HepG2 (cell line): Measurements from ENCODE around the gene ZNF3. TPM values are rescaled to one million over a fixed set of nuclear protein-coding genes. Genes with fewer than 3 reads are reported as not detected.

Experiments used
- ATAC-seq: fragments of 200-7000 bp; cut with Tn5 transposase; 3 replicates; pipeline ENCODE4 v1.9.1; 2020; ENCODE audit warnings: mild to moderate bottlenecking, moderate library complexity
- BruUV-seq: library from RNA; stranded (reverse); fragments of 400-500 nt; replicated peaks from 2 replicates; lab custom pipeline; 2021; lab: Mats Ljungman, UMichigan
- CTCF ChIA-PET: fragments of 300-600 bp; formaldehyde crosslinking; extraction: SDS; loops from one replicate; lab custom pipeline; 2021; ENCODE audit warnings: low total read pairs, inconsistent platforms, low intra/inter-chr PET ratio; lab: Yijun Ruan, JAX
- POLR2A ChIA-PET: fragments of 350-600 bp; sonication (Branson Sonifier 250); formaldehyde crosslinking; loops from one replicate; lab custom pipeline; 2020; ENCODE audit warnings: antibody characterized with exemption, inconsistent platforms; lab: Yijun Ruan, JAX
- DNase-seq: peaks from one replicate; pipeline ENCODE4 v3.0.0-alpha.2; 2015; ENCODE audit warnings: low spot score
- FAIRE-seq: peaks from 3 replicates; lab custom pipeline; 2011; peaks lifted over from hg19 to GRCh38; lab: Jason Lieb, UNC
- H2AFZ ChIP-seq: one replicate; pipeline ENCODE4 v1.6.1; 2011; ENCODE audit warnings: low read length, inconsistent platforms
- H3K27ac ChIP-seq: fragments of 300-600 bp; 3 replicates; pipeline ENCODE4 v1.8.0; 2011; ENCODE audit warnings: mixed run types, mild to moderate bottlenecking, mixed read lengths, low read length, inconsistent platforms; ENCODE audit not compliant: insufficient read depth; ENCODE audit errors: extremely low read length
- H3K27me3 ChIP-seq, 2 experiments: fragments of 200-600 bp in 1 of 2; 2 replicates in 1 of 2; 3 replicates in 1 of 2; pipeline versions ENCODE4 v1.6.0 to v1.8.0; 2011; ENCODE audit warnings: low read length in 2 of 2, mild to moderate bottlenecking in 2 of 2, moderate library complexity in 2 of 2, inconsistent platforms in 1 of 2; ENCODE audit not compliant: insufficient read depth in 2 of 2, control insufficient read depth in 1 of 2
- H3K36me3 ChIP-seq, 2 experiments: fragments of 200-600 bp in 1 of 2; replicated peaks in 1 of 2; 2 replicates in 1 of 2; 3 replicates in 1 of 2; pipeline versions ENCODE4 v1.5.1 to v1.8.0; 2011; ENCODE audit warnings: low read length in 2 of 2, inconsistent platforms in 1 of 2; ENCODE audit not compliant: insufficient read depth in 2 of 2, control insufficient read depth in 1 of 2
- H3K4me1 ChIP-seq: 2 replicates; pipeline ENCODE4 v1.5.1; 2012; ENCODE audit warnings: low read length, inconsistent platforms; ENCODE audit not compliant: insufficient read depth
- H3K4me2 ChIP-seq: 2 replicates; pipeline ENCODE4 v1.6.0; 2011; ENCODE audit warnings: low read depth, low read length, inconsistent platforms
- H3K4me3 ChIP-seq, 3 experiments: fragments of 200-600 bp in 1 of 3; sonication (generic), shearing (Covaris generic) in 1 of 3; replicated peaks in 1 of 3; 2 replicates each; pipeline ENCODE4 v1.5.1; 2011 to 2016; ENCODE audit warnings: low read length in 3 of 3, inconsistent platforms in 2 of 3, low read depth in 2 of 3, mild to moderate bottlenecking in 2 of 3, control low read depth in 1 of 3, mixed read lengths in 1 of 3; ENCODE audit not compliant: insufficient read depth in 1 of 3
- H3K79me2 ChIP-seq: one replicate; pipeline ENCODE4 v1.6.1; 2011; ENCODE audit warnings: low read length, inconsistent platforms; ENCODE audit not compliant: insufficient read depth
- H3K9ac ChIP-seq: 2 replicates; pipeline ENCODE4 v1.6.0; 2011; ENCODE audit warnings: mild to moderate bottlenecking, low read depth, low read length, inconsistent platforms; ENCODE audit not compliant: insufficient read depth
- H3K9me3 ChIP-seq: 2 replicates; pipeline ENCODE4 v1.5.1; 2012; ENCODE audit warnings: mild to moderate bottlenecking, low read length
- H4K20me1 ChIP-seq: 2 replicates; pipeline ENCODE4 v1.6.0; 2011; ENCODE audit warnings: inconsistent platforms, mild to moderate bottlenecking, low read length, moderate library complexity; ENCODE audit not compliant: insufficient read depth
- FOSL2 ChIP-seq: sonication (generic); formaldehyde crosslinking; IDR thresholded peaks from 2 replicates; pipeline ENCODE4 v1.4.0; 2020; ENCODE audit warnings: missing genetic modification reagents
- HNRNPH1 ChIP-seq: fragments of 200-400 bp; formaldehyde crosslinking; optimal IDR thresholded peaks from 2 replicates; pipeline ENCODE3; 2017; ENCODE audit warnings: mild to moderate bottlenecking, low read depth, low read length
- HOXA7 ChIP-seq: sonication (generic); formaldehyde crosslinking; IDR thresholded peaks from 2 replicates; pipeline ENCODE4 v1.8.1; 2022; ENCODE audit warnings: mild to moderate bottlenecking, missing genetic modification reagents, moderate library complexity
- TARDBP ChIP-seq: sonication (generic); formaldehyde crosslinking; IDR thresholded peaks from 2 replicates; pipeline ENCODE4 v1.8.0; 2022; ENCODE audit warnings: mild to moderate bottlenecking, missing genetic modification reagents
- TOPORS ChIP-seq: sonication (generic); formaldehyde crosslinking; IDR thresholded peaks from 2 replicates; pipeline ENCODE4 v1.8.0; 2023; ENCODE audit warnings: mild to moderate bottlenecking, missing genetic modification reagents
- ZNF225 ChIP-seq: sonication (generic); formaldehyde crosslinking; IDR thresholded peaks from 2 replicates; pipeline ENCODE4 v1.4.0; 2020; ENCODE audit warnings: mild to moderate bottlenecking, missing genetic modification reagents
- ZNF264 ChIP-seq: sonication (generic); formaldehyde crosslinking; IDR thresholded peaks from 2 replicates; pipeline ENCODE4 v1.4.0; 2020; ENCODE audit warnings: missing genetic modification reagents
- ZNF557 ChIP-seq: sonication (generic); formaldehyde crosslinking; IDR thresholded peaks from 2 replicates; pipeline ENCODE4 v1.4.0; 2020; ENCODE audit warnings: missing genetic modification reagents
- ZNF558 ChIP-seq: sonication (generic); formaldehyde crosslinking; IDR thresholded peaks from 2 replicates; pipeline ENCODE4 v1.9.0; 2022; ENCODE audit warnings: mild to moderate bottlenecking, missing genetic modification reagents, borderline replicate concordance
- ZNF670 ChIP-seq: sonication (generic); formaldehyde crosslinking; IDR thresholded peaks from 2 replicates; pipeline ENCODE4 v1.8.0; 2022; ENCODE audit warnings: mild to moderate bottlenecking, missing genetic modification reagents, borderline replicate concordance
- ZNF766 ChIP-seq: sonication (generic); formaldehyde crosslinking; IDR thresholded peaks from 2 replicates; pipeline ENCODE4 v1.5.0; 2020; ENCODE audit warnings: missing genetic modification reagents, borderline replicate concordance
- ZSCAN30 ChIP-seq: sonication (generic); formaldehyde crosslinking; IDR thresholded peaks from 2 replicates; pipeline ENCODE4 v1.5.0; 2020; ENCODE audit warnings: mild to moderate bottlenecking, missing genetic modification reagents
- WGBS: methylation state at CpG from one replicate; pipeline ENCODE4 v1.1.6; 2017; ENCODE audit warnings: low lambda C conversion rate; 5-methylcytosine and 5-hydroxymethylcytosine counted together
- in situ Hi-C: cut with HindIII; loops from 2 replicates; pipeline ENCODE4 v1.10.0; 2017; ENCODE audit warnings: low pct_unique_long_range_greater_than_20kb; ENCODE audit not compliant: extremely low pct_ligation_motif_present
- intact Hi-C: fragments of 100-400 bp; cut with micrococcal nuclease; formaldehyde crosslinking; loops from one replicate; pipeline ENCODE4 v1.10.0; 2022; ENCODE audit not compliant: unreplicated experiment
- polyA plus RNA-seq, 8 experiments: library from polyadenylated mRNA; depleted of rRNA in 3 of 8; stranded (reverse) in 7 of 8; unstranded in 1 of 8; fragments of >200 nt; fragmentation: Illumina TruSeq in 4 of 8; extraction: Trizol in 4 of 8; gene quantifications; 2 replicates each; pipeline versions ENCODE4 v1.2.1 to v1.2.3, GENCODE V29; 2011 to 2016; ENCODE audit warnings: low read depth in 4 of 8, missing spikeins in 1 of 8, mixed read lengths in 1 of 8; ENCODE audit not compliant: insufficient read depth in 1 of 8
- total RNA-seq, 5 experiments: library from RNA; depleted of rRNA; stranded (reverse); fragments of >200 nt; fragmentation: Illumina TruSeq; extraction: Trizol; gene quantifications; 2 replicates each; pipeline ENCODE4 v1.2.3, GENCODE V29; 2016; ENCODE audit warnings: low read depth in 1 of 5
- TF ChIP-seq, protein P1 (sequence below), 2 experiments: sonication (generic) in 1 of 2; formaldehyde crosslinking in 1 of 2; IDR thresholded peaks; 2 replicates each; pipeline versions ENCODE4 v1.4.0 to v1.6.1; 2018 to 2020; ENCODE audit warnings: missing genetic modification reagents in 2 of 2, borderline replicate concordance in 1 of 2, low read depth in 1 of 2, mild to moderate bottlenecking in 1 of 2, missing biosample characterization in 1 of 2
- TF ChIP-seq, protein P2 (sequence below): sonication (generic); formaldehyde crosslinking; IDR thresholded peaks from 2 replicates; pipeline ENCODE4 v1.4.0; 2020; ENCODE audit warnings: missing genetic modification reagents, borderline replicate concordance
- TF ChIP-seq, protein P3 (sequence below): sonication (generic); formaldehyde crosslinking; IDR thresholded peaks from 2 replicates; pipeline ENCODE4 v1.4.0; 2020; ENCODE audit warnings: missing genetic modification reagents, borderline replicate concordance

Gene ZNF3
- total and polyA plus RNA-seq, 2 of the 13 experiments (the other 11 are each of a cell fraction or from before 2014, with no cell fraction given) = 33.7 to 56.9 TPM

DNA sequence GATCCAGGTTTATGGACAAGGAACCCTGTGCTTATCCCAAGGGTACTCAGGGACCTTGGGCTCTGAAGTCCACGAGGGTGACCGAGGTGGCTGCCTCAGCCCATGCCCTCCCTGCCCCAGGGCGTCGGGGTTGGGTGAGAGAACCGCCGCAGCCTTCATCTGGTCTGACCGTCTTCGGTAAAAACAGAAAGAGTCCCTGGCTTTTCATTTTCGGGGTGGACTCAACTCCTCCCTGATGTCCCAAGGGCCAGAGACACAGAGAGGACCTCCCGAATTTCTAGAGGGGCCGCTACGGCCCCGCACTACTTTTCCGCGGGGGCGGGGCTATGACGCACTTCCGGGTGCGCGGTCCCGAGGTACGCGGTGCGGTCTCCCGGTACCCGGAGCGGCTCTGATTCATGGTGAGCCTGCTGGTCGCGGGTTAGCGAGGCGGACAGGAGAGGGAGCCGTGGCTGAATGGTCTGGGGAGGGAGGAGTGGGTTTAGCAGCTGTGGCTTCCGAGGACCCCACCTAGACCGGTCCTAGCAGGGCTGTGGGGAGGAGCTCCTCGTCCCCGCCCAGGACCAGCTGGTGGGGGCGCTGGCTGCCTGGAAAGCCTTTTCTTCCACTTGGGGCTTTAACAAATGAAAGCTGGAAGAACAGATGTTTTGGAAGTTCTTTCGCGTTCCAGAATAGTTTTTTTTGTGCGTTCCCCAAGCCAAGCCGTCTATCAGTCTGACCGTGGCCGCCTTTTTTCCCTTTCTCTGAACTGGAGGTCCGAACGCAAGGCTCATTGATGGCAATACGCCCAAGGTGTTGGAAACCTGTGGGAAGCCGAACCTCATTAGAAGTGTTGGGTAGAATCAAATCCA lies 31.9 kb downstream of the ZNF3 start, which contains the start of gene ZSCAN21:
ZSCAN21 (plus strand) TSS at position 334 of the 851 bp plus-strand sequence. CDS start 7,233 bp downstream, outside the sequence.
- ATAC-seq (peak; percentile 92), FAIRE-seq (peak; percentile 26), DNase-seq (peak; percentile 75)
- Histone ChIP-seq H3K9me3 (no peaks in the 10 kb centered on the region), H3K79me2 (peaks cover 6% of the 10 kb centered on the region), H3K4me2 (peak within 1 kb of the TSS; percentile 87), H3K27ac (peak within 1 kb of the TSS; percentile 77), H3K4me1 (peaks cover 29% of the 10 kb centered on the region), H3K36me3 (no peaks in the 10 kb centered on the region), H2AFZ (peak within 1 kb of the TSS; percentile 31), H3K27me3 (no peaks in the 10 kb centered on the region), H3K9ac (peak within 1 kb of the TSS; percentile 76), H4K20me1 (no peaks in the 10 kb centered on the region), H3K4me3 (peak within 1 kb of the TSS; percentile 62 to 80 (median 76))
- ChIA-PET POLR2A (interaction anchor here (0.7 to 1.5 kb wide), 19 partner anchors 11 to 130 kb away, joined by 3 to 13 read pairs (median 5); partner anchors contain the start of genes AP4M1, AZGP1, TRIM4 and ZKSCAN1), CTCF (interaction anchor here (1.9 kb wide), 1 partner anchor 56 kb away, joined by 6 read pairs; no protein-coding TSS in a partner anchor)
- WGBS = 14% methylated on average over 39 of the region's 47 CpGs
- intact Hi-C loops = loop anchor here (5.0 kb wide), 1 partner anchor 72 kb away; the partner anchor contains the start of gene AZGP1
- in situ Hi-C loops = loop anchor here (5.0 to 10.0 kb wide), 2 partner anchors 57 to 135 kb away; partner anchors contain the start of gene TRIM4
- no TSS peak for BruUV-seq
- TF ChIP-seq TOPORS (CRISPR knock-in tag) = no peak
- TF ChIP-seq FOSL2 (CRISPR knock-in tag) = peak; percentile 59
- no peak for TF ChIP-seq ZNF558
- no peak for TF ChIP-seq HNRNPH1
- TF ChIP-seq, protein P1, sequence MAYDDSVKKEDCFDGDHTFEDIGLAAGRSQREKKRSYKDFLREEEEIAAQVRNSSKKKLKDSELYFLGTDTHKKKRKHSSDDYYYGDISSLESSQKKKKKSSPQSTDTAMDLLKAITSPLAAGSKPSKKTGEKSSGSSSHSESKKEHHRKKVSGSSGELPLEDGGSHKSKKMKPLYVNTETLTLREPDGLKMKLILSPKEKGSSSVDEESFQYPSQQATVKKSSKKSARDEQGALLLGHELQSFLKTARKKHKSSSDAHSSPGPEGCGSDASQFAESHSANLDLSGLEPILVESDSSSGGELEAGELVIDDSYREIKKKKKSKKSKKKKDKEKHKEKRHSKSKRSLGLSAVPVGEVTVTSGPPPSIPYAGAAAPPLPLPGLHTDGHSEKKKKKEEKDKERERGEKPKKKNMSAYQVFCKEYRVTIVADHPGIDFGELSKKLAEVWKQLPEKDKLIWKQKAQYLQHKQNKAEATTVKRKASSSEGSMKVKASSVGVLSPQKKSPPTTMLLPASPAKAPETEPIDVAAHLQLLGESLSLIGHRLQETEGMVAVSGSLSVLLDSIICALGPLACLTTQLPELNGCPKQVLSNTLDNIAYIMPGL (CRISPR knock-in tag; IDR thresholded peaks at IDR 0.05; ENCODE audit: borderline replicate concordance in 1 of 2, low read depth in 1 of 2) = peak; percentile 77 to 82; a peak in 3 of 4 replicates
- peak; percentile 36; the same call in 1 of the 2 replicates for TF ChIP-seq TARDBP
- TF ChIP-seq ZSCAN30 (CRISPR knock-in tag) = no peak
- no peak for TF ChIP-seq HOXA7
- TF ChIP-seq, protein P2, sequence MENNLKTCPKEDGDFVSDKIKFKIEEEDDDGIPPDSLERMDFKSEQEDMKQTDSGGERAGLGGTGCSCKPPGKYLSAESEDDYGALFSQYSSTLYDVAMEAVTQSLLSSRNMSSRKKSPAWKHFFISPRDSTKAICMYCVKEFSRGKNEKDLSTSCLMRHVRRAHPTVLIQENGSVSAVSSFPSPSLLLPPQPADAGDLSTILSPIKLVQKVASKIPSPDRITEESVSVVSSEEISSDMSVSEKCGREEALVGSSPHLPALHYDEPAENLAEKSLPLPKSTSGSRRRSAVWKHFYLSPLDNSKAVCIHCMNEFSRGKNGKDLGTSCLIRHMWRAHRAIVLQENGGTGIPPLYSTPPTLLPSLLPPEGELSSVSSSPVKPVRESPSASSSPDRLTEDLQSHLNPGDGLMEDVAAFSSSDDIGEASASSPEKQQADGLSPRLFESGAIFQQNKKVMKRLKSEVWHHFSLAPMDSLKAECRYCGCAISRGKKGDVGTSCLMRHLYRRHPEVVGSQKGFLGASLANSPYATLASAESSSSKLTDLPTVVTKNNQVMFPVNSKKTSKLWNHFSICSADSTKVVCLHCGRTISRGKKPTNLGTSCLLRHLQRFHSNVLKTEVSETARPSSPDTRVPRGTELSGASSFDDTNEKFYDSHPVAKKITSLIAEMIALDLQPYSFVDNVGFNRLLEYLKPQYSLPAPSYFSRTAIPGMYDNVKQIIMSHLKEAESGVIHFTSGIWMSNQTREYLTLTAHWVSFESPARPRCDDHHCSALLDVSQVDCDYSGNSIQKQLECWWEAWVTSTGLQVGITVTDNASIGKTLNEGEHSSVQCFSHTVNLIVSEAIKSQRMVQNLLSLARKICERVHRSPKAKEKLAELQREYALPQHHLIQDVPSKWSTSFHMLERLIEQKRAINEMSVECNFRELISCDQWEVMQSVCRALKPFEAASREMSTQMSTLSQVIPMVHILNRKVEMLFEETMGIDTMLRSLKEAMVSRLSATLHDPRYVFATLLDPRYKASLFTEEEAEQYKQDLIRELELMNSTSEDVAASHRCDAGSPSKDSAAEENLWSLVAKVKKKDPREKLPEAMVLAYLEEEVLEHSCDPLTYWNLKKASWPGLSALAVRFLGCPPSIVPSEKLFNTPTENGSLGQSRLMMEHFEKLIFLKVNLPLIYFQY = no peak
- TF ChIP-seq, protein P3, sequence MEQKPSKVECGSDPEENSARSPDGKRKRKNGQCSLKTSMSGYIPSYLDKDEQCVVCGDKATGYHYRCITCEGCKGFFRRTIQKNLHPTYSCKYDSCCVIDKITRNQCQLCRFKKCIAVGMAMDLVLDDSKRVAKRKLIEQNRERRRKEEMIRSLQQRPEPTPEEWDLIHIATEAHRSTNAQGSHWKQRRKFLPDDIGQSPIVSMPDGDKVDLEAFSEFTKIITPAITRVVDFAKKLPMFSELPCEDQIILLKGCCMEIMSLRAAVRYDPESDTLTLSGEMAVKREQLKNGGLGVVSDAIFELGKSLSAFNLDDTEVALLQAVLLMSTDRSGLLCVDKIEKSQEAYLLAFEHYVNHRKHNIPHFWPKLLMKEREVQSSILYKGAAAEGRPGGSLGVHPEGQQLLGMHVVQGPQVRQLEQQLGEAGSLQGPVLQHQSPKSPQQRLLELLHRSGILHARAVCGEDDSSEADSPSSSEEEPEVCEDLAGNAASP = peak; percentile 50
- TF ChIP-seq ZNF557 (CRISPR knock-in tag) = 0 out of 2 replicates have a peak, but pooled peaks have one; percentile 48
- no peak for TF ChIP-seq ZNF264 (CRISPR knock-in tag)
- TF ChIP-seq ZNF766 = 0 out of 2 replicates have a peak, but pooled peaks have one; percentile 51
- TF ChIP-seq ZNF670 (CRISPR knock-in tag) = 0 out of 2 replicates have a peak, but pooled peaks have one; percentile 49
- TF ChIP-seq ZNF225 (CRISPR knock-in tag) = no peak
